NCI-H187 (cell line): Measurements from ENCODE around the gene DHX32.
A peak's percentile ranks its signal among the peaks of the same experiment; 100 is the strongest.
"Not testable (repeated sequence)": the region's sequence is repeated elsewhere in the genome, so short reads cannot be mapped to it uniquely, and the experiment has no call there.

Source experiments
- DNase-seq, 2 experiments: peaks; one replicate each; lab custom pipeline; 2025; lab: John Stamatoyannopoulos, UW

The DHX32 gene

DNA sequence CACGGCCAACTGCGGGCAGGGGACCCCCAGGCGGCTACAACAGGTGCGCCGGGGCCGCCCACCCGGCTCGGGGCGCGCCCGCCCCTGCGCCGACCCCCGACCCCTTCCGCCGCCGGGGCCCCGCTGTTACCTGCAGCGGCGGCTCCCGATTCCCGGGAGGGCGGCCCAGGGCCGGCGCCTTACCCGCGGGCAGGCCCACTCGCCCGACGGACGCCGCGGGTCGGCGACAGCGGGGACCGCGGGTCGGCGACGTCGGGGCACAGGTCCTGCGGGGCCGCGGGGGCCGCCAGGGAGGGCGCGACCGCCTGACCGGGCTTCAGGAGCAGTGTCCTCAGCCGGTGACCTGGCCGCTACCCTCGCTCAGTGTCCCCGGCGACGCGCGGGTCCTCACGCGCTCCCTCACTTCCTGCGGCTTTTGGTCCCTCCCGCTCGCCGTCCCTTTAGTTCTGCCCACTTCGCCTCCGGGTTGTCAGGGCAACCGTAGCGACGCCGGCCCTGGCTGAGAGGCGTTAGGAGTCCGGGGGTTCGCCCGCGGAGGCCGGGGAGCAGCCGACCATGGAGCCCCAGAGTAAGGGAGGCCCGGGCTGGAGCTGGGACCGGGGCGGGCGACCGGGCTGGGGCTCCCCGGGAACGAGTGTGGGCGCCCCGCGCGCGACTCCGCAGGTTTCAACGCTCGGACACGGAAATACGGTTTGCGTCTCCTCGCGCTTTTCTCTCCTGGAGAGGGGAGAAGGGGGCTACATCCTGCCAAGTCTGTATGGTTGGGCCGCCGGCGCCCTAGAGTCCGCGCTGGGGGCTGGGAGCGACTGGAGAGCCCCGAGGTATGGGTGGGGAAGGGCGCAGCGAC, 15.2 kb upstream of the DHX32 start, which contains the start of gene FANK1:
Gene FANK1 (plus strand): TSS at position 477 of the 847 bp plus-strand sequence. CDS start 79 bp downstream, at position 556.
- peak; percentile 27 to 33 for DNase-seq

DNA sequence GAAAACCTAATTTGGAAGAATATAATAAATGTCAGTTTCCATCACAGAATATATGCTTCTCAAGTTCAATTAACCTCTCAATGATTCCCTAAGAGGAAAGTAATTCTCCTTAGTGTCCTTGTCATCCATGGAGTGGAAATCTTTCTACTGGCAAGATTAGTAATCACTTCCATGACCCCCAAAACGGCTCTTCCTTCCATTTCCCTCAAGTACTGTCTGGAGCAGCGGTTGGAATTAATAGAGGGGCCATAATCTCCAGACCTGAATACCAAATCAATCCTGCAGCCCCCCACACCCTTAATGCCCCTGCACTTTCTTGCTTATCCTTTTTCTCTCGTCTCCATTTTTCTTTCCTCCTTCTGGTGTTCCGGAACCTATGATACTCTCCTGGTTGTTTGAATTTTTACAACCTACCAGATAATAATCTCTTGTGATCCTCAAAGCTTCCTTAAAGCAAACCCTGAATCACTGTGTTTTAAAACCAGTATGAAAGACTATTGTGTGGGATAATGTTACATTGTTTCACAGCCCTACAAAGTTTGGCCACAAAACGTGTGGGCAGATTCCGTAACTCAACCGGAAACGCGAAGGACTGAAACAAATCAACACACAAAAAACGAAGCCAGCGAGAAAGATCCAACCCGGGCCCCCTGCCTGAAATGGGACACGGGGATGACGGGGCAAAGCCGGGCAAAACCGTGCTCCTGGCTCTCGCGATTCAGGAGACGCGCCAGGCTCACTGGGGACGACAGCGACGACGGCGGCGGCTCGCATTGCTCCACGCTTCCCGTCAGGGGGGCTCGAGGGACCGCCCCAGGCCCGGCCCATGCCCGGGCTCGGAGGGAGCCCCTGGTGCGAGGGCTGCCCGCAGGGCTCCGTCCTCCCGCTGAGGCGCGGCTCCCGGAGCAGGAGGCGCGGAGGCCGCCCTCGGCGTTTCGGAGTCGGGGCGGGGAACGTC, 14.3 kb upstream of the DHX32 start:
- DNase-seq, result not testable (repeated sequence)

DNA sequence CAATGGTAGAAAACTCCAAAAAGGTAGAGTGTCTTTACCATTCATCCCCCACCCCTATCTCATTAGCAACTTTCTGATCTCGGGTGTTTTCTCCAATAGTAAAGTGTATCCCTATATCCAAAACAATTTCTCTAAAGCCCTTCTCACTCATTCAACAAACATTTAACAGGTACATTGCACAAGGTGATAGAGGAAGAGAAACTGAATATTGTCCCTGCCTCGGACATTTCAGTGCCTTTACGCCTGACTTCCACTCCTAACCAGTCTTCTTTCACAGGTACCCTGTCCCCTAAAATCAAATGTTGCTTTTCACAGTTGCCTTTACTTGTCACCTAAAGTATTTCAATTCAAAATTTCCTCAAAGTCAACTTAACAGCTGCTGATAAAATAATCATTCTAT, 13.1 kb upstream of the DHX32 start:
- DNase-seq, result not testable (repeated sequence)

GRCh38 chr10:125892402-125892801, 11.3 kb upstream of the DHX32 start:
- not testable (repeated sequence) for DNase-seq

DNA sequence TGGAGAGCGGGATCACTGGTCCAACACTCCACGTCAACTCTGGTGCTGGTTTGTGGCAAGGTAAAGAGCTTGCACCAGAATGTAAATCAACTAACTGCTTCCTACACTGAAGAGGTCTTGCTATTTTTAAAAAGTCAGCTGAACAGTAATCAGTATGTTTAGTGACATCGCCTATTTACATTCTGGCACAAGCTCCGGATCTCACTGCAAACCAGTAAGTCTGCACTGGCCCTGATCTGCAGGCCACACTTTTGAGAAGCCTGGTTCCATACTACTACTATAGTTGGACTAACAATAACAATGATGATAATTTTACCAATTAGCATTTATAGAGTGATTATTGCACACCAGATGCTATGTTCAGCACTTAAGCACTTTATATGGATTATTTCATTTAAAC, 8.3 kb upstream of the DHX32 start:
- DNase-seq, result not testable (repeated sequence)

DNA sequence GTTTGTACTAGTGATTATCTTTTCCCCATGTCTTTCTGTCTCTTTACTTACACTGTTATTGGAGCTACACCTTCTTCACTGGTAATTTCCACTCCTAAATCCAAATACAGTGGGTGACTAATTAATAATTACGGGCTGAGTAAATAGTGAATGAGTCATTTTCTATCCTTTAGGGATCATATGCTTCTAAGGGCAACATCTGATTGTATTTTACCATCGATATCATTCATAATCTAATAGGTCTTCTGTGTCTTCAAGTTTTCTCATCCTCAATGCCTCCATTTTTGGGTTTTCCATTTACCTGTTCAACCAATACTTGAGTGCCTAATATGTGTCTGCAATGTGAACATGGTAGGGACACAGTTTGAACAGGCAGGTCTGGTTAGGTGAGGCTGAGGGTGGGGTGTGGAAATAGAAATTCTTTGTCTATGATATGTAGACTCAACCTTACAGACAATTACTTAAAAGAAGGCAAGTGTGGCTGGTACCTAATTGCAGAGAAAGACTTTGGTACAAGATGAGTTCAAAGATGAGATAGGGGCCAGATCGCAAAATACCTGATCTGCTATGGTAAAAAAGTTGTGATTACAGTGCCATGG, 5.9 kb upstream of the DHX32 start:
- DNase-seq, result no peak

DNA sequence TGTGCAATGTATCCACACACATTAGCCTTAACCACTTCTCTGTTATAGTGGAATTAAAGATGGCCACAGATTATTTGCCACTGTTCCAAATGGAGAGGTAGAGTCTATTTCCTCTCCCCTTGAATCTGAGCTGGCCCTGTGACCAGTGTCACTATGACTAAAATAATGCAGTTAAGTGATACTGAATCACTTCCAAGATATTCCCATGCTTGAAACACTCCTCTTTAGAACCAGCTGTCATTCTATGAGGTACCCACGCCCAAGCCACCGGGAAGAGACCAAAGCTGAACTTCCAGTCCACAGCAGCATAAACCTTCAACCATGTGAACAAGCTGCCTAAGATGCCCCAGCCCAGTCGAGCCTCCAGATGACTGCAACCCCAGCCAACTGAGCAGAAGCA, 2.1 kb upstream of the DHX32 start:
- DNase-seq, result no peak

DNA sequence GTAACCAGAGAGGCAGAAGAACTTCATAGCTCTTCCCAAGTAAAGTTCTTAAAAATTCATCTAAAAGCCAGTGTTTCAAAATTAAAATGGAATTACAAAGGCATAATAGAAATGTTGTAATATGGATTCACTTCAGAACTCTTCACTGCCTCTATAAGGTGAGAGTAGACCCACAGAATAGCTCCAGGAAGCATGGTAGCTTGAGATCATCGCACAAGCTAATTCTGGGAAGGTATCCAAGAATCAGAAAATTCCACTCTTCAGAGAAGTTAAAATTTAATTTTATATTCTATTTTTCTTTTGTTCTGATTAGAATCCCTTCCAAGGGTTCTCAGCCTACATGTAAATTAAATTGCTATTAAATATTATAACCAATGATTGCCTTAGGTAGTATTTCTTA, 1.5 kb upstream of the DHX32 start:
- no peak for DNase-seq

- DNase-seq, result no peak
Measured at GRCh38 chr10:125880719-125881118, 373 bp downstream of the DHX32 start.

- no peak for DNase-seq
Measured at GRCh38 chr10:125878957-125879835, 1.9 kb downstream of the DHX32 start.

DNA sequence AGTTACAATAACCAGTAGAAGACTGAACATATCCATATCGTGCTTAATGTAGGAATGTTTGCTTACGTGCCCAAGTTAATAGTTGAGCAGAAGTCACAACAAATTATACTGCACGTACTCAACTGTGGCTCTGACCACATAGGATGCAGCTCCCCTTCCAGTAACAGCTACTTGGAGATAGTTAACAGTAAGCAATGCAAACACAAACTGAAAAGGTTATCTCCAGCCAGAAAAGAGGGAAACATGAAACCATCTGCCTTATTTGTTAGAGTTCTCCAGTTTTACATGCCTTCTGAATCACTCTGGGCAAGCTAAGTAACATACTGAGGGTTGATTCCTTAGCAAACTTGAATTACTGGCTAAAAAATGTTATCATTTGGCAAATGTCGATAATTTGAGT, 9.8 kb downstream of the DHX32 start:
- no peak for DNase-seq

GRCh38 chr10:125868372-125868975, 12.6 kb downstream of the DHX32 start:
- no peak for DNase-seq

DNA sequence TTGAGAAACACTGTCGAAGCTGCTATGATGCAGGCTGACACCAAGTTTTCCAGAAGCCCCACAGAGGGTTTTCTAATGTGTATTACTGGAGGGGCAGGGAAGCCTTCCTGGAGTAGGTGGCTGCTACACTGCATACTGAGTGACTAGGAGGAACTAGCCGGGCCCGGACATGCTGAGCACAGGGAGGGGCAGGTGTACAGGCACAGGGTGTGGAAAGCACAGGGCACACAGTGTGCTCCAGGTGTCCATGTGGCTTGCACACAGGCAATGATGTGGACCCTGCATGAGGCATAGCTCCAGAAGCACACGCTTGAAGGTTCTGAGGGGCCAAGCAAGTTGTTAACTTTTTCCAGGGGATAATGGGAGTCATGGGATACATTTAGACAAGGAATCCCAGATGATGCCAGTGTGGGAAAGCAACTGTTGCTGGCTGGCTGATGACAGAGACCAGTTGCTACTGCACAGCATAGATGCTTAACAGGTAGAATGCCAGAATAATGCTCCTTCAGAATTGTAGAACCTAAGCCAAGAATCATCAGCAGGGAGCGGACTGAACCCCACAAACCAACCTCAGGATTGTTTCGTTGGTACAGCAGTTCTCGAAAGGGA, 14.6 kb downstream of the DHX32 start:
- no peak for DNase-seq

DNA sequence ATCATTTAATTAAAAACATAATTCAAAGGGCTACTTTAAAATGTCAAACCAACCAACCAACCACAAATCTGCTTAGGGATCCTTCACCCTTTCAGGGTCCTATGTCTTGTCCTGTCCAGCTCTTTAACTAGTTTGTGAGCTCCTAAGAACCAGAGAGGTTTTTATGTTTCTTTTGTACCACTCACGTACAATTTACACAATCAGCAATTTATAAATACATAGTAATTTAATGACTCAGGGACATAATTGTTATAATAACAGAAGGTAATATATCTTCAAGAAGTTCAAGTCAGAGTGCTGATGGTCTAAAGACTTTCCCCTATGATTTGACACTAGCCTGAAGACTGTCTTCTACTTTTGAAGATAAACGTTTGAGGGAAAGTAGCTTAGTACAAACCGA, 16.0 kb downstream of the DHX32 start:
- no peak for DNase-seq

GRCh38 chr10:125859128-125859817, 21.8 kb downstream of the DHX32 start:
- DNase-seq, result no peak

DNA sequence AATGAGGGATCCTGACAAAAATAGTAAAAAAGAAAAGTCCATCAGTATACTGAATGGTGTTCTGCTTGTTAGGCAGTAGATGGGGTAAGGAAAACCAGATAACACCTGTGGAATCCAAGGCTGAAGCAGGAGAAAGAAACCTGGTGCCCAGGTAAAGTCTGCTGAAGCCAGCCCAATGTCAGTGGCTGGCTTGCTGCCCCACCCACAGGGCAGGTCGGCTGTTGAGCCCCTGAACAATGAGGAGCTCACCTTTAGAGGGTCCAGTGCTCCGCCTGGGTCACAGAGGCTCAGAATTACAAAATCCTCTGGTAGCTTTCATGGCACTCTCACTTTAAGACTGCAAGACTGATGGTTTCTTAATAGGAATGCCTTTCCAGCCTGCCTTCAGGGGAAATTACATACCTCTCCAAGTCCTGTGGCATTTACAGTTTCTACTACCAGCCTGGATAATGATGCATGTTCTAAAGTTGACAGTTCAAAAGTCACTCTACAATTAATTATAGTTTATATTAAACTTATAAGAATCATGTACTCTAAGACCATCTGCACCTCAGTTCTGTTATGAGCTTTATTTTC, 23.8 kb downstream of the DHX32 start:
- no peak for DNase-seq

DNA sequence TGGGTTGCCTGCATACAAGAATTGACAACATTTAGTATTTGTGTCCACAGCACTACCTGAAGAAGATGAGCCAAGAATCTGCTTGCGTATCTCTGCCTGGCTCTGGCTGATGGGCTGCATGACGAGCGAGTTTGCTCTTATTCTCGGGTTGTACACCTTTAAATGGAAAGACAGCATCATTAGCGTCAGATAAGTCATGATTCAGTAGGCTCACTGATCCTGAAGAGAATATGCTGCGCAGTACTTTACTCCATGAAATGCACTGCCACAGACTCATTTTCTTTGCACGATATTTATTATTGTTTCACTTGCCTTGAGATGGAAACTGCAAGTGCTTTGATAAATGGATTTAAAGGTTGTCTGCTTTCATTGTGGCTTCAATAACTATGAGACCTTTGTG, 28.6 kb downstream of the DHX32 start:
- no peak for DNase-seq

DNA sequence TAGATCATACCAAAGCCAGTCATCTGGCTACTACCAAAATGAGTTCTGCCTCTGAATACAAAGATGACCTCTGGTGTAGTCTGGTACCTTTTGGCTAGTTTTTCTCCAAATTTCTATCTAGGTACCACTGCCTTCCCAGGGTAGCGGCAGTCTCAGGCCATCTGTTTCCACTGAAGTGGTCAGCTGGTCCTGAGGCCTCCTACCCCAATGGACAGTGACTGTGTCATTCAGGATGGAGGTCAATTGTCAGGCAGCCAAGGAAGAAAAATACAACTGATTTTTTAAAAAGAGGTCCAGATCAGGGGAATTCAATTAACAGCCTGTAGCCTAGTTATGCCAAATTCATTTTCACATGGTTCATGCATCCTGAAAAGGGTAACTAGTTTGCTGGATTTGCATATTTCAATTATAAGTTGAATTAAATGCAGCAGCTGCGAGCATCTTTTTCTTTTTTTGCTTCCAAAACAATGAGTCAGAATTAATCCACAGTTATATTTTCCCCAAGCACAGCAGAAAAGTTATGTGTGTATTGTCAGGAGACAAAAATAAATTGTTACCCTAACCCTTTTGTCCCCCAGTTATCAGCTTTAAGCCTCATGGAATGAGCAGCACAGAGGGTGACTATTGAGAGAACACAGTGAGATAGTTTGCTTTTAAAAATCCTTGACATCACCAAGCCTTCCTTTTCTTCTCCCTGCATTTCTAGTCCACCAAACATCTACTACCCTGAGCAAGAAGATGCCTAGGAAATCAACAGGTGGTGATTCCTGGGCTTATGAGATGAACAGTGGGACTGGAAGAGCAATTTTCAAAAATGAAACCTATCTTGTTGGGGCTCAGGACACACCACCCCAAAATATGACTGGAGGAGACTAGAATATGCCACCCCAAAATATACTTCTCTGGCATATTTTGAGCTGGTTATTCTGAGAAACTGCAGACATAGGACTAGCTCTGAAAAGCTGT, 30.0 kb downstream of the DHX32 start:
- no peak for DNase-seq
